ENCODE data around the gene MGST1.
"Not testable (repeated sequence)": the region's sequence is repeated elsewhere in the genome, so short reads cannot be mapped to it uniquely, and the experiment has no call there.

Gene MGST1

DNA sequence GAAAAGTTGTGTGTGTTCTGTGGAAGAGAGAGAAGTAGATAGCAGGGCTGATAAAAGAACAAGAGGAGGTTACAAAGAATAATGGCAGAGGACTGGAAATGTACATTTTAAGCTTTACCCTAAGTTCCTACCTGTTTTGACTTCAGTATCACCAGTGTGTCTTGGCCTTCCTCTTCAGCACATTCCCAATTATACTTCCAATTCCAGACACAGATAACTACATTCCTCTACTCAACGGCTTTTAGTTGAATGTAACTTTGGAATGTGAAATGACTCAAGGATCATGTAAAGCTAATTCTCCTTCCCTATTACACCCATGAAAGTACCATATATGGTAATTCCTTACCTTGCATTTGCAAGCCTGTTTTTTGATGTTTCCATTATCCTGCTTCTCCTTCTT lies 5.0 kb downstream of the MGST1 start:
- no peak for DNase-seq (ENCODE audit: low read depth in 2 of 2)

DNA sequence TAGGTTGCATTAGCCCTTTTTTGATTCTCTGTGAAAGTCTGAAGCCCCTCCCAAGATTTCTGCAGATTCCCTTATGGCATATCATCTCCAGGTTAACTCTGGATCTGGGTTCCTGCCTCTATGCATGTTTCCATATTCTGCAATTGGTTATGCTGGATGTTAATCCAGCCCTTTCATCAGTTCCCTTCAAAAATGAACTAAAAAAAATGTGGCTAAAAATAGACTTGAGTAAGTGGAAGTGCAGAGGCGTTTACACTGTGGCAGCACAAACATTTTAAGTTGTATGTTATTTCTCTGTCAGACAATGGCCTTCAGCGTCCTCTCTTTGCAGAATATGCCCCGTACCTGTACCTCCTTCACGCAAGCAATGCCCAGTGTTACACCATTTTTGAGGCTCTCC lies 11.4 kb downstream of the MGST1 start:
- no peak for DNase-seq (ENCODE audit: low read depth in 2 of 2)

DNA sequence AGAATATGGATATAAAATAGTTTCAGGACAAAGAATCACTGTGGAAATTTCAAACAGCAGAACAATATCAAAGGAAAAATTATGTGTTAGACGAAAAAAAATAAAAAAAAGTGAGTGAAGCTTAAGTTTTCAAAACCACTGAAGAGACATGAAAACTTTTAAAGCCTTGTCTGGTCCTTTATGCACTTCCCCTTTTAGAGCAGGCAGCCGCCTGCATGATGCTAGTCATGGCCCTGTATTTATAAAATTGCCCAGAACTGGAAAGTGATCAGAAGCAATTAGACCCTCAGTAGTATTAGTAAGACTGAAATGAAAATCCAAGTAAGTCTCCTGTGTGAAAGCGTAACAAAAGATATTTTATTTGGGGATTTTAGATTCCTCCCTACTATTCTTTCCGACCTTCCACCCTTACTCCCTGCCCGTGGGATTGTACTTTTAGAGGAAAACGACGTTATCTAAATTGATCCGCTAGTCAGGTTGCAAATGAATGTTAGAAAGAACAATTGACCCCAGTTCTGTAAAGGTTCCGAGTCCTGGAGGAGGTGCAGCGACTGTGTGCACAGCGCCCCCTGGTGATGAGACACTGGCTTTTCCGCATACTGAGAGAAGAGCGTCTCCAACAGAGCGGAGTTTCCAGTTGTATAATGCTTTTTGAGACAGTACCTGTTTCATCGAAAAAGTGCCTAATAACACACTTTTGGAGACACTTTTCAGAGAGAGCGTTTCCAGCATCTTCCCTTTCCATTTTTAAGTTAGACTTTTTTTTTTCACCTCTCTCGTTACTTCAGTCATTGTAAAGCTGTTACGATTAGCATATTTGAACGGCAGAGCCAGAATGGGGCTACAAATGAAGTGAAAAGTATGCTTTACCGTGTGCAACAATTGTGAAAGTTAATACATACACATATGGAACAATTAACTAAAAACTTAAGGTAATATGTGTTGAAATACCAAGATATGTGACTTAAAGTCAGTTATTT lies 12.4 kb downstream of the MGST1 start:
- DNase-seq (ENCODE audit: low read depth in 2 of 2), result peak; percentile 3 to 15

DNA sequence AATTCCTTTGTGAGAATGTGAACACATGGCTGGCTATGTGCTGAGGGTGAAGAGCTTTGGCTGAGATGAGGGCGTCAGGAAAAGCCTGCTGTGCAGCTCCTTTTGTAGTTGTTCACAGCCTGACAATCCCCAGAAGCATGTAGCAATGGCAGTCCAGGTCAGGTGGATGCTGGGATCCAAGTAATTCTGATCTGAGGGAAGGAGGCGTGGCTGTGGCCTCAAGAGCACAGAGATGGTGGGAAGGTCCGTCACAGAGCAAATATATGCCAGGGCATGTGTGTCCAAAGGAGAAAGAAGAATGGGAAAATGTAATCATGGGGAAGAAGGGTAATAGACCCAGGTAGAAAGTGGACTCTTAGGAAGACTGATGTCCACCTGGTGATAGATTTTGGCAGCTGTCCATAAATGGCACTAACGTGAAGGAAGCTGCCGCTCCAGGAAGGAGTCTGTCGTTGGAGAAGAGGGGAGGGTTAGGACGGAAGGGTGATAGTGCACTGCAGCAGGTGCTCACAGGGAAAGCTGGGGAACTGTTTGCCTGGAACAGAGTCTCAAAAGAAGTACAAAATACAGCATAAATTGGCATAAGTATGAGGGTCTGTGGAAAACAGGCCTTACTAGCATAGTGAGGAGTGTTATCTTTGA lies 13.8 kb downstream of the MGST1 start:
- DNase-seq (ENCODE audit: low read depth in 2 of 2), result no peak

DNA sequence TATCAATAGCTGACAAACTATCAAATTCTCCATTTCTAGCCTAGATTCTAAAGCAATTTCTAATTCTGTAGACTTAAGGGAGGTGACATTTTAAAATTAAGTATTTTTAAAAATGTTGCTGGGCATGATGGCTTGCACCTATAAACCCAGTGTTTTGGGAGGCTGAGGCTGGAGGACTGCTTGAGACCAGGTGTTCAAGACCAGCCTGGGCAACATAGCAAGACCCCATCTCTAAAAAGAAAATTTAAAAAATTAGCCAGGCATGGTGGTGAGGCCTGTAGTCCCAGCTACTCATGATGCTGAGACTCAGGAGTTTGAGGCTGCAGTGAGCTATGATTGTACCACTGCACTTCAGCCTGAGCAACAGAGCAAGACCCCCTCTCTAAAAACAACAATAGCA lies 15.1 kb downstream of the MGST1 start:
- no peak for DNase-seq (ENCODE audit: low read depth in 2 of 2)

DNA sequence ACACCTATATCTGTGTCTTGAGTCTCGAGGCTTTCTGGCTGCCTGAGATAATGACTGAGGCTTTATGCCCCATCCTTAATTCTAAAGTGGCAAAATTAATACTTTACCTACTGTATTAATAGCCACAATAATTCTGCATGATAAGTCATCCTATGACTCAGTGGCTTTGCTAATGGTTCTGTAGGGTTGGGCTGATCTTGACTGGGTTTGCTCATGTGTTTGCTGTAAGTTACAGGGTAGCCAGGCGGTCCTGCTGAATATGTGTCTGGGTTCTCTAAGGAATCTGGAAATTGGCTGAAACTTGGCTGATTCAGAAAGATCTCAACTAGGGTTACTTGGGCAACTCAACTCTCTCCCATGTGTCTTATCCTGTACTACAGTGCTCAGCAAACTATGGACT lies 21.7 kb downstream of the MGST1 start:
- DNase-seq (ENCODE audit: low read depth in 2 of 2), result no peak

DNA sequence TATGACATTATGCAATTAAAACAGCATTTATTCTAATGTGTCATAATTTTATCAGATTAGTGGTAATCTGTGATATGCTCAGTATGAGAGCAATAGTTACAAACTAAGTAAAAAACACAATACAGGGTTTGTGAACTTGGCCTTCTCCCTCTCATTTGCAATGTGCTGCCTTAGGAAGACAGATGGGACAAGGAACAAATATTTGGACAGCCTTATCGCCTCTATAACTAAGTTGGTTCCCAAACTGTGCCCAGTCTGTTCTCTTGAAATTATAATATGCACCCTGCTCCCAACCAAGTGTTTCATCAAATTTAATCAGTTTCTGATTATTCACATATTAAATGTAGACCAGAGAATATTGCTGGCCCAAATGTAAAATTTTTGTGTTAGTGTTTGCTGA lies 22.7 kb downstream of the MGST1 start:
- DNase-seq (ENCODE audit: low read depth in 2 of 2), result no peak

DNA sequence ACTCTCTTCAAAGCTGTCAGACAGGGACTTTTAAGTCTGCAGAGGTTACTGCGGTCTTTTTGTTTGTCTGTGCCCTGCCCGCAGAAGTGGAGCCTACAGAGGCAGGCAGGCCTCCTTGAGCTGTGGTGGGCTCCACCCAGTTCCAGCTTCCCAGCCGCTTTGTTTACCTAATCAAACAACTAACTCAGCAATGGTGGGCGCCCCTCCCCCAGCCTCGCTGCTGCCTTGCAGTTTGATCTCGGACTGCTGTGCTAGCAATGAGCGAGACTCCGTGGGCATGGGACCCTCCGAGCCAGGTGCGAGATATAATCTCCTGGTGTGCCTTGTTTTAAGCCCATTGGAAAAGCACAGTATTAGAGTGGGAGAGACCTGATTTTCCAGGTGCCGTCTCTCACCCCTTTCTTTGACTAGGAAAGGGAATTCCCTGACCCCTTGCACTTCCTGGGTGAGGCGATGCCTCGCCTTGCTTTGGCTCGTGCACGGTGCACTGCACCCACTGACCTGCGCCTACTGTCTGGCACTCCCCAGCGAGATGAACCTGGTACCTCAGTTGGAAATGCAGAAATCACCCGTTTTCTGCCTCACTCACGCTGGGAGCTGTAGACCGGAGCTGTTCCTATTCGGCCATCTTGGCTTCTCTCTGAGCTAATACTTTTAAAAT lies 35.3 kb downstream of the MGST1 start:
- DNase-seq (ENCODE audit: low read depth in 2 of 2), result not testable (repeated sequence)

DNA sequence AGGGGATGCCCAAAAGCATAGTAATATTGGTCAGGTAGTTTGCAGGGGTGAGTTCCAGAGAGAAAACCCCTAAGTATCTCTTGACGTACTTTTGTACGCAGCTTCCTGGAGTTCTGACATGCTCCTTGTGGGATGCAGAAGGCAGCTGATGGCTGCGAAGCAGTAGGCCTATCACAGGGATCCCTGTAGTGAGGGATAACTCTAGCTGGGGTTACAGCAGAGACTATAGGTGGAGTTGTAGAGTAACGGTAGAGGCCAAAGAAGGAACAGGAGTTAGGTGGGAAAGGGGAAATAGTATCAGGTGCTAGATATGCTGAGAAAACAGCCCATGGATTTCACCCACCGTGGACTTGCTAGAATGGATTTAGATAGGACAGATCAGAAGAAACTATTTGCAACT lies 37.3 kb downstream of the MGST1 start:
- DNase-seq (ENCODE audit: low read depth in 2 of 2), result no peak

DNA sequence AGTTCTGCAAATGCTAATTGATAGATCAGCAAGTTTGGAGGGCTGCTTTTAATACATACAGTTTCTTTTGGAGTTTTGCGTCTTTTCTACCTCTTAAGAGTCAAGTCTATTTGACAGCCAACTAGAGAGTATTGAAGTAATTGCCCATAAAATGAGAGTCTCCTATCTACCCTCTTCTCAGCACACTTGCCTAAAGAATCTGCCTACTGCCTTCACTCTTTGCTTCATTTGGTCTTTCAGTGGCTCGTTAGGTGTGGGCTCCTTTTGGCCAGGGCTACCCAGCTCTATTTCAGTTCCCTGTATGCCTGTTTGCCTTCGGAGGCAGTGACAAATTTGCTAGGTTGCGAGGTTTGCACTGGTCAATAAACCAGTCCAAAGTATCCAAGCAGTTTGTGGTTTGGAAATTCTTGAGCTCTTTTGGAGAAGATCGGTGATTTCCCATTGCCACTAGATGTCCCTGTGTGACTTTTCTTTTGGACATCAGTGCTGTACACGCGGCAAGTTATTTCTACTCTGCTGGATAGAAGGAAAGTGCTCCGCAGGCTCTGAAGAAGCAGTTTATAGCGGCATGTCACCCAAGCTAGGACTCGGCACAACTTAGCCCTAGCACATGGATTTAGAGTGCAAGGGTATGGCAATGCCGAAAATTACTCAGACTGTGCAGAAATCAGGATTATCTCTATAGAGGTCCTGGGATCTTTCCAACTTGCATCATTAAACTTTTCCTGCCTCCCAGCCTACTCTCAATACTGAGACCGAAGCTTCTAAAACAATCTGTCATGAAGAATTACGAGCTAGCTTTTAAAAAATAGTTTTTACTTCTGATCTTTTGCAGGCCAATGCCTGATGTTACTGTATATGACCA lies 38.6 kb downstream of the MGST1 start:
- no peak for DNase-seq (ENCODE audit: low read depth in 2 of 2)

DNA sequence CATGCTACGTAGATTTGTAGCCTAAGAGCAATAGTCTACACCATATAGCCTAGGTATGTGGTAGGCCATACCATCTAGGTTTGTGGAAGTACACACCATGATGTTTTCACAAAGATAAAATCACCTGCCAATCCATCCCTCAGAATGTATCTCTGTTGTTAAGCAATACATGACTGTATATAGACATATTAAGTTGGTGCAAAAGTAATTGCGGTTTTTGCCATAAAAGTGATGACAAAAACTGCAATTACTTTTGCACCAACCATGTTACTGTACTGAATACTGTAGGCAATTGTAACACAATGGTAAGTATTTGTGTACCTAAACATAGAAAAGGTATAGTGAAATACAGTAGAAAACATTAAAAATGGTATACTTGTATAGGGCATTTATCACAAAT lies 40.5 kb downstream of the MGST1 start:
- no peak for DNase-seq (ENCODE audit: low read depth in 2 of 2)

DNA sequence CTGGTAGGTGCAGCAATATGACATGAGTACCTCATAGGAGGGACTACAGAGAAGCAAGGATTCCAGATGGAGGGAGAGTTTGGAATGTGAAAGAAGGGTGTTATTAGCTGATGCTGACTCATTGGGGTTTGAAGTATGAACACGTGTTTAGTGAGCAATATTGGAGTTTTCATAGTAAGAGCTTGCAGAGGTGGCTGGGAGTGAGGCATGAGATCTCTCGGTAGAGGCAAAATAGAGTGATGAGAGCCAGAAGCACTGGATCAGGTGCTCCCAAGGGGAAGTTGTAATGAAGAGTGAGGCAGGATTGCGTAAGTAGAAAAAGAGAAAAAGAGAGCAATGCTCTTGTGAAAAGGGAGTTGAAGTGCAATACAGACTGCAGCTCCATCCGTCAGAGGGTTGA lies 42.1 kb downstream of the MGST1 start:
- no peak for DNase-seq (ENCODE audit: low read depth in 2 of 2)

DNA sequence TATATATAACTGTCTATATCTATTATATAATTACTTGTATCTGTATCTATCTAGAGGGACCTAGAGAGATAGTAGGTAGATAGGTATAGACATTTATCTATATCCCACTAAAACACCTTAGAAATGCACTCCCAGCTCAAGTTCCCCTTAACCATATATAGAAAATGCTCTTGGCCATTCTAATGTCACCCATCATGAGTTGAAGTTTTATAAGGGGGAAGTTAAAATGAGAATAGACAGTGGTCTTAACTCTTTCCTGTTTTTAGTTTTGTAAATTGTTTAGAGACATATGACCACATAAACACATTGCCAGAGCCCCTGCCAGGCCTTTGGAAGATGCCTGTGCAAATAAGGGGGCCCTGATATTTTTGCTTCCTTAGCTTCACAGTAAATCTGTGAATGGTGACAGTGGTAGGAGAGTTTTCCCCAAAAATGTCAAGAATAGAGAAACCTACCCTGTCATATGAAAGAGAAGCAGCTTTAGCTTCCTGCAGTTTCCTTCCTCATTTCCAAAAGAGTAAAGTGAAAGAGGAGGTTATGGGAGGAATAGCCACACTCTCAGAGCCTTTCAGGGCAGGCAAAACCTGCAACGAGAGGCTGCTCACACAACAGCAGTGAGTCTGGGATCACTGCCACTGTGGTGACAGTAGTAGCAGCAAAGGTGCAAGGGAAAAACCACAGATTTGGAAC lies 45.5 kb downstream of the MGST1 start:
- DNase-seq (ENCODE audit: low read depth in 2 of 2), result no peak

DNA sequence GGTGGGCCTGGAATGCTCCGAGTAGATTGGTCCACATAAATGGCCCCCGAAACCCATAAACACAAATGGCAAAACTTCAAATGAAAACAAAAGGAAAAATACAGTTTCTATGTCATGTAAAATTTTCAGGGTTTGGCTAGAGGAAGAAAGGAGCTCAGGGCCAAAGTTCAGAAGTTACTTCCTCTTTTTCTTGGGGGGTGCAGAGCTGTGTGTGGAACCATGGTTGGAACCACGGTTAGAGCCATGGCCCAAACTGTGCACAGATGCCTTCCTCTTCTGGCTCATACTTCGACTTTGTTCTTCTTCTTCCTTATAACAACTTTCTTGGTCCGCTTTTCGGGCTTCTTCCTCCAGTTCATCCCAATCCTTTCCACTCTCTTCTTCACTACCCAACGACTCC lies 51.7 kb downstream of the MGST1 start:
- no peak for DNase-seq (ENCODE audit: low read depth in 2 of 2)

DNA sequence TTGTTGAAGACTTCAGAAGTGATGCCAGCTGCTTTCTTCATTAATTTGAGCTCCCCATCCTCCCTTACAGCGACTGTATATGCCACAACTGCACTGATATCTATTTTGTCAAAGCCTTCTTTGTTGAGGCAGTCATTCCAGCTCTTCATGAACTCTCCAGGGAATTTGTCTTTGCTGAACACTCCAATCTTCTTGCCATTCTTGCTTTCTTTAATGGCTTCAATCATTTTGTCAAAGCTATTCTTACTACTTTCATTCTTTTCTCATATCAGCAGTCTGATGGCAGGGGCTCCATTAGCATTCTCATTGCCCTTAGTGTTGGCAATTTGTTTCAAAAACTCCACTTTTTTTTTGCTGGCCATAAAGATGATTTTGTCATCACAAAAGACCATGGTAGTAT lies 54.4 kb downstream of the MGST1 start:
- not testable (repeated sequence) for DNase-seq (ENCODE audit: low read depth in 2 of 2)

DNA sequence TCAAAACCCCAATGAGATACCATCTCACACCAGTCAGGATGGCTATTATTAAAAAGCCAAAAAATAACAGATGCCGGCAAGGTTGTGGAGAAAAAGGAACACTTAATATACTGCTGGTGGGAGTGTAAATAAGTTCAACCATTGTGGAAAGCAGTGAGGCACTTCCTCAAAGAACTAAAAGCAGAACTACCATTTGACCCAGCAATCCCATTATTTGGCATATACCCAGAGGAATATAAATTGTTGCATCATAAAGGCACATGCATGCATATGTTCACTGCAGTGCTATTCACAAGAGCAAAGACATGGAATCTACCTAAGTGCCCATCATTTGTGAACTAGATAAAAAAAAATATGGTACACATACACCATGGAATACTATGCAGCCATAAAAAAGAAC lies 59.9 kb downstream of the MGST1 start:
- no peak for DNase-seq (ENCODE audit: low read depth in 2 of 2)

All from stimulated activated CD8-positive, alpha-beta memory T cell treated with anti-CD3 and anti-CD28 coated beads, Interleukin-2, amount 100 ng/mL, for 48 hours (primary cell).